ENCODE measurements around the gene TRAT1.

DNA sequence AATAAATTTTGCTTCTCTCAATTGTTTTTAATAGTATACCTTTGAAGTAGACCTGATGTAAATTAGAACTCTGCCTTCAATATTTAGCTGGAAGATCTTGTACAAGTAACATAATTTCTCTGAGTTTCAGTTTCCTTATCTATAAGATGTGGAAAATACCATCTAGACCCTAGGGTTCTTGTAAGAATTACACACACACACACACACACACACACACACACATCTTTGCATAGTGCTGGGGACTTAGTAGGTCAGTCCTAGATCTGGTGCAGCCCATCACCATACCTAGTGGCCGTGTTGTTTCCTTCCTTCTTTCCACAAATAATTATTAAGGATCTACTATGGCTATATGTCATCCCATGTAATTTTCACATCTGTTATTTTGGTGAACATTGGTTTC, 11.0 kb downstream of the TRAT1 start:
- TF ChIP-seq CTCF (IDR thresholded peaks at IDR 0.05): no peak
- no peak for TF ChIP-seq POLR2A (IDR thresholded peaks at IDR 0.05)

Measured in right lobe of liver (tissue), 4 donors.